Measurements from ENCODE around the gene FOXP1.

FOXP1 gene

GRCh38 chr3:71466483-71466882, 117.0 kb downstream of the FOXP1 start:
- no peak for TF ChIP-seq CTCF (IDR thresholded peaks at IDR 0.05; ENCODE audit: low read depth, low read length, missing control alignments)
- DNase-seq (ENCODE audit: low read depth) = no peak
- H3K4me3 ChIP-seq (ENCODE audit: low read depth, low read length) = no peak overlapping the region

GRCh38 chr3:71465371-71466036, 118.0 kb downstream of the FOXP1 start:
- no peak for DNase-seq (ENCODE audit: low read depth)
- no peak overlapping the region for H3K4me3 ChIP-seq (ENCODE audit: low read depth, low read length)
- no peak for TF ChIP-seq CTCF (IDR thresholded peaks at IDR 0.05; ENCODE audit: low read depth, low read length, missing control alignments)

- H3K4me3 ChIP-seq (ENCODE audit: low read depth, low read length) = no peak overlapping the region
- DNase-seq (ENCODE audit: low read depth) = no peak
- no peak for TF ChIP-seq CTCF (IDR thresholded peaks at IDR 0.05; ENCODE audit: low read depth, low read length, missing control alignments)
Measured at GRCh38 chr3:71464613-71465012, 118.9 kb downstream of the FOXP1 start.

GRCh38 chr3:71463617-71464016, 119.9 kb downstream of the FOXP1 start:
- no peak for TF ChIP-seq CTCF (IDR thresholded peaks at IDR 0.05; ENCODE audit: low read depth, low read length, missing control alignments)
- no peak for DNase-seq (ENCODE audit: low read depth)
- H3K4me3 ChIP-seq (ENCODE audit: low read depth, low read length) = no peak overlapping the region

- DNase-seq (ENCODE audit: low read depth) = no peak
- TF ChIP-seq CTCF (IDR thresholded peaks at IDR 0.05; ENCODE audit: low read depth, low read length, missing control alignments) = no peak
Measured at GRCh38 chr3:71462586-71462985, 120.9 kb downstream of the FOXP1 start.

GRCh38 chr3:71461749-71462483, 121.6 kb downstream of the FOXP1 start:
- no peak for DNase-seq (ENCODE audit: low read depth)
- no peak for TF ChIP-seq CTCF (IDR thresholded peaks at IDR 0.05; ENCODE audit: low read depth, low read length, missing control alignments)
- H3K4me3 ChIP-seq (ENCODE audit: low read depth, low read length) = no peak overlapping the region

More at GRCh38 chr3:71462586-71462985, 120.9 kb downstream of the FOXP1 start:
- H3K4me3 ChIP-seq (ENCODE audit: low read depth, low read length) = no peak overlapping the region

Data from GM12864 (cell line).